H9 (cell line): ENCODE results near the gene NUBPL. TPM values are rescaled to one million over a fixed set of nuclear protein-coding genes. Genes with fewer than 3 reads are reported as not detected.

ENCODE experiments used
- DNase-seq: peaks from one replicate; pipeline ENCODE4 v3.0.0-alpha.2; 2017
- H2AFZ ChIP-seq: one replicate; pipeline ENCODE4 v1.6.1; 2013; ENCODE audit warnings: mild to moderate bottlenecking, low read length, control low read depth, moderate library complexity
- H2AK5ac ChIP-seq: 2 replicates; pipeline ENCODE4 v1.6.1; 2013; ENCODE audit warnings: low read length, control low read depth, mixed read lengths; ENCODE audit not compliant: insufficient read length
- H2BK120ac ChIP-seq: one replicate; pipeline ENCODE4 v1.6.1; 2013; ENCODE audit warnings: low read depth, mild to moderate bottlenecking, low read length, control low read depth, inconsistent platforms; ENCODE audit not compliant: poor library complexity, severe bottlenecking
- H2BK12ac ChIP-seq: 2 replicates; pipeline ENCODE4 v1.6.1; 2013; ENCODE audit warnings: low read length, control low read depth, mixed read lengths, low read depth; ENCODE audit not compliant: insufficient read length
- H2BK15ac ChIP-seq: 2 replicates; pipeline ENCODE4 v1.6.1; 2013; ENCODE audit warnings: low read depth, low read length, control low read depth
- H2BK20ac ChIP-seq: one replicate; pipeline ENCODE4 v1.6.1; 2013; ENCODE audit warnings: low read depth, mild to moderate bottlenecking, low read length, control low read depth, inconsistent platforms; ENCODE audit not compliant: poor library complexity, severe bottlenecking
- H2BK5ac ChIP-seq: 2 replicates; pipeline ENCODE4 v1.6.1; 2013; ENCODE audit warnings: low read length, control low read depth, mixed read lengths; ENCODE audit not compliant: insufficient read length
- H3K14ac ChIP-seq: 2 replicates; pipeline ENCODE4 v1.6.1; 2013; ENCODE audit warnings: low read length, control low read depth; ENCODE audit not compliant: insufficient read depth
- H3K18ac ChIP-seq: 2 replicates; pipeline ENCODE4 v1.6.1; 2013; ENCODE audit warnings: low read depth, mild to moderate bottlenecking, mixed read lengths, low read length, control low read depth; ENCODE audit not compliant: insufficient read length
- H3K23ac ChIP-seq: 2 replicates; pipeline ENCODE4 v1.6.1; 2013; ENCODE audit warnings: low read length, control low read depth, mixed read lengths, low read depth; ENCODE audit not compliant: insufficient read length
- H3K23me2 ChIP-seq: 2 replicates; pipeline ENCODE4 v1.6.1; 2013; ENCODE audit warnings: low read depth, mild to moderate bottlenecking, mixed read lengths, low read length, control low read depth; ENCODE audit not compliant: insufficient read length, poor library complexity, severe bottlenecking
- H3K27ac ChIP-seq: 2 replicates; pipeline ENCODE4 v1.5.1; 2013; ENCODE audit warnings: low read length, control low read depth, mixed read lengths, low read depth; ENCODE audit not compliant: insufficient read length
- H3K27me3 ChIP-seq: 2 replicates; pipeline ENCODE4 v1.6.1; 2013; ENCODE audit warnings: low read length, control low read depth, inconsistent platforms; ENCODE audit not compliant: insufficient read depth
- H3K4ac ChIP-seq: 2 replicates; pipeline ENCODE4 v1.6.1; 2013; ENCODE audit warnings: low read depth, mild to moderate bottlenecking, control low read depth, inconsistent platforms, low read length, moderate library complexity
- H3K4me1 ChIP-seq: 2 replicates; pipeline ENCODE4 v1.6.1; 2013; ENCODE audit warnings: low read length, control low read depth, inconsistent platforms; ENCODE audit not compliant: insufficient read depth
- H3K4me2 ChIP-seq: 2 replicates; pipeline ENCODE4 v1.6.1; 2013; ENCODE audit warnings: low read length, control low read depth, mixed read lengths; ENCODE audit not compliant: insufficient read length, insufficient read depth
- H3K56ac ChIP-seq: 2 replicates; pipeline ENCODE4 v1.6.1; 2013; ENCODE audit warnings: low read depth, mild to moderate bottlenecking, mixed read lengths, low read length, control low read depth; ENCODE audit not compliant: insufficient read length
- H3K79me1 ChIP-seq: 2 replicates; pipeline ENCODE4 v1.6.1; 2013; ENCODE audit warnings: low read depth, mild to moderate bottlenecking, moderate library complexity, low read length, control low read depth, inconsistent platforms; ENCODE audit not compliant: insufficient read depth, poor library complexity, severe bottlenecking
- H3K79me2 ChIP-seq: 2 replicates; pipeline ENCODE4 v1.6.1; 2013; ENCODE audit warnings: low read length, control low read depth, inconsistent platforms; ENCODE audit not compliant: insufficient read depth
- H3K9ac ChIP-seq: 2 replicates; pipeline ENCODE4 v1.6.1; 2013; ENCODE audit warnings: low read length, control low read depth, mixed read lengths; ENCODE audit not compliant: insufficient read length; ENCODE audit errors: extremely low read depth
- H3K9me3 ChIP-seq: one replicate; pipeline ENCODE4 v1.6.1; 2013; ENCODE audit warnings: low read depth, low read length, inconsistent platforms; ENCODE audit not compliant: control insufficient read depth
- H3T11ph ChIP-seq: one replicate; pipeline ENCODE4 v1.6.1; 2013; ENCODE audit warnings: mild to moderate bottlenecking, low read length, control low read depth, inconsistent platforms
- H4K20me1 ChIP-seq: one replicate; pipeline ENCODE4 v1.6.1; 2013; ENCODE audit not compliant: control insufficient read depth, insufficient read length, insufficient read depth
- H4K5ac ChIP-seq: 2 replicates; pipeline ENCODE4 v1.6.1; 2013; ENCODE audit warnings: low read depth, mild to moderate bottlenecking, mixed read lengths, low read length, control low read depth; ENCODE audit not compliant: insufficient read length
- H4K8ac ChIP-seq: replicated peaks from 2 replicates; pipeline ENCODE4 v1.6.1; 2013; ENCODE audit warnings: low read length, control low read depth, mixed read lengths, low read depth; ENCODE audit not compliant: insufficient read length
- H4K91ac ChIP-seq: 2 replicates; pipeline ENCODE4 v1.6.1; 2013; ENCODE audit warnings: low read depth, mild to moderate bottlenecking, moderate library complexity, mixed read lengths, low read length, control low read depth; ENCODE audit not compliant: insufficient read length
- H3K27ac Mint-ChIP-seq, 3 experiments: 2 replicates in 2 of 3; 3 replicates in 1 of 3; pipeline ENCODE4 v1.8.0; 2020 to 2021; ENCODE audit warnings: mixed read lengths in 3 of 3, mild to moderate bottlenecking in 1 of 3, moderate library complexity in 1 of 3
- H3K27me3 Mint-ChIP-seq: 2 replicates; pipeline ENCODE4 v1.8.0; 2021; ENCODE audit warnings: low read depth, mild to moderate bottlenecking, moderate library complexity, mixed read lengths
- H3K36me3 Mint-ChIP-seq, 3 experiments: 2 replicates in 2 of 3; 3 replicates in 1 of 3; pipeline ENCODE4 v1.8.0; 2020 to 2021; ENCODE audit warnings: low read depth in 3 of 3, mixed read lengths in 3 of 3; ENCODE audit not compliant: insufficient read depth in 1 of 3
- H3K4me1 Mint-ChIP-seq, 2 experiments: 2 replicates each; pipeline ENCODE4 v1.8.0; 2020; ENCODE audit warnings: mixed read lengths in 2 of 2
- H3K4me3 Mint-ChIP-seq, 2 experiments: 2 replicates in 1 of 2; 3 replicates in 1 of 2; pipeline ENCODE4 v1.8.0; 2020 to 2021; ENCODE audit warnings: mild to moderate bottlenecking in 2 of 2, mixed read lengths in 2 of 2, moderate library complexity in 1 of 2
- H3K9me3 Mint-ChIP-seq, 2 experiments: 2 replicates in 1 of 2; 3 replicates in 1 of 2; pipeline ENCODE4 v1.8.0; 2020; ENCODE audit warnings: mild to moderate bottlenecking in 2 of 2, mixed read lengths in 2 of 2, moderate library complexity in 1 of 2
- CTCF ChIP-seq: fragments of 200-600 bp; sonication (generic); conservative IDR thresholded peaks from 3 replicates; pipeline ENCODE4 v1.8.0; 2021; ENCODE audit warnings: antibody characterized with exemption, mild to moderate bottlenecking
- total RNA-seq: library from RNA; stranded (reverse); gene quantifications from 2 replicates; pipeline ENCODE4 v1.2.1, GENCODE V29; 2021

The NUBPL gene
- total RNA-seq, 1 experiment from 2014 or later: 14.8 TPM

- Histone ChIP-seq H2AFZ (no peak overlapping the region), H2BK15ac (no peak overlapping the region), H3T11ph (no peak overlapping the region), H3K4me1 (no peaks in the 10 kb centered on the region), H3K14ac (no peak overlapping the region), H4K8ac (no peak overlapping the region), H3K56ac (no peak overlapping the region), H2BK12ac (no peak overlapping the region), H3K23ac (no peak overlapping the region), H3K9me3 (no peaks in the 10 kb centered on the region), H3K9ac (no peak overlapping the region), H2BK120ac (no peak overlapping the region), H3K79me2 (no peaks in the 10 kb centered on the region), H3K4me2 (no peak overlapping the region), H2BK20ac (no peak overlapping the region), H3K23me2 (no peaks in the 10 kb centered on the region), H4K5ac (no peak overlapping the region), H3K4ac (no peak overlapping the region), H2BK5ac (no peak overlapping the region), H3K27me3 (no peaks in the 10 kb centered on the region), H3K18ac (no peak overlapping the region), H2AK5ac (no peak overlapping the region), H4K20me1 (no peaks in the 10 kb centered on the region), H4K91ac (no peak overlapping the region), H3K27ac (no peak overlapping the region), H3K79me1 (no peaks in the 10 kb centered on the region)
- Mint-ChIP-seq H3K4me1 (no peaks in the 10 kb centered on the region), H3K9me3 (peaks cover 0 to 9% of the 10 kb centered on the region in 2 experiments; a peak in 2 of 5 replicates), H3K27ac (no peak overlapping the region), H3K36me3 (peaks cover 0 to 5% (median 0%) of the 10 kb centered on the region in 3 experiments; a peak in 2 of 7 replicates), H3K4me3 (no peak overlapping the region), H3K27me3 (no peaks in the 10 kb centered on the region)
- no peak for TF ChIP-seq CTCF
- no peak for DNase-seq
Measured at GRCh38 chr14:31819281-31819680, 258.1 kb downstream of the NUBPL start.
